ENCODE data around the gene THSD7B.

The THSD7B gene

GRCh38 chr2:136764452-136765255 is 691 bp upstream of the THSD7B start:
- peak overlapping the region in 1 of 2 donors; percentile 79 for H3K4me3 ChIP-seq (ENCODE audit: low read depth in 1 of 2, low read length in 2 of 2)
- H3K9me3 ChIP-seq (ENCODE audit: control insufficient read depth in 1 of 2, low read length in 2 of 2) = no peaks in the 10 kb centered on the region
- peaks cover 0 to 25% of the 10 kb centered on the region in 2 donors for H3K4me1 ChIP-seq (ENCODE audit: control insufficient read depth in 1 of 2, insufficient read depth in 2 of 2, low read length in 2 of 2)
- H3K27me3 ChIP-seq (ENCODE audit: low read depth, low read length) = no peaks in the 10 kb centered on the region
- H3K27ac ChIP-seq (ENCODE audit: low read length) = no peak overlapping the region
- no peaks in the 10 kb centered on the region for H3K36me3 ChIP-seq (ENCODE audit: control insufficient read depth in 1 of 2, insufficient read depth in 2 of 2, low read length in 2 of 2)

- Histone ChIP-seq H3K36me3 (ENCODE audit: control insufficient read depth in 1 of 2, insufficient read depth in 2 of 2, low read length in 2 of 2) (no peaks in the 10 kb centered on the region), H3K4me3 (ENCODE audit: low read depth in 1 of 2, low read length in 2 of 2) (peak overlapping the region; percentile 27 to 79), H3K4me1 (ENCODE audit: control insufficient read depth in 1 of 2, insufficient read depth in 2 of 2, low read length in 2 of 2) (peaks cover 0 to 25% of the 10 kb centered on the region in 2 donors), H3K27me3 (ENCODE audit: low read depth, low read length) (no peaks in the 10 kb centered on the region), H3K27ac (ENCODE audit: low read length) (no peak overlapping the region), H3K9me3 (ENCODE audit: control insufficient read depth in 1 of 2, low read length in 2 of 2) (no peaks in the 10 kb centered on the region)
Measured at GRCh38 chr2:136766073-136766404, 694 bp downstream of the THSD7B start.

- Histone ChIP-seq H3K9me3 (ENCODE audit: control insufficient read depth in 1 of 2, low read length in 2 of 2) (no peaks in the 10 kb centered on the region), H3K4me3 (ENCODE audit: low read depth in 1 of 2, low read length in 2 of 2) (no peak overlapping the region), H3K36me3 (ENCODE audit: control insufficient read depth in 1 of 2, insufficient read depth in 2 of 2, low read length in 2 of 2) (no peaks in the 10 kb centered on the region), H3K27me3 (ENCODE audit: low read depth, low read length) (no peaks in the 10 kb centered on the region), H3K27ac (ENCODE audit: low read length) (no peak overlapping the region), H3K4me1 (ENCODE audit: control insufficient read depth in 1 of 2, insufficient read depth in 2 of 2, low read length in 2 of 2) (peaks cover 0 to 25% of the 10 kb centered on the region in 2 donors)
Measured at GRCh38 chr2:136767030-136767429, 1.7 kb downstream of the THSD7B start.

- H3K36me3 ChIP-seq (ENCODE audit: control insufficient read depth in 1 of 2, insufficient read depth in 2 of 2, low read length in 2 of 2) = no peaks in the 10 kb centered on the region
- H3K4me3 ChIP-seq (ENCODE audit: low read depth in 1 of 2, low read length in 2 of 2) = no peak overlapping the region
- no peak overlapping the region for H3K27ac ChIP-seq (ENCODE audit: low read length)
- no peaks in the 10 kb centered on the region for H3K9me3 ChIP-seq (ENCODE audit: control insufficient read depth in 1 of 2, low read length in 2 of 2)
- H3K4me1 ChIP-seq (ENCODE audit: control insufficient read depth in 1 of 2, insufficient read depth in 2 of 2, low read length in 2 of 2) = peaks cover 0 to 19% of the 10 kb centered on the region in 2 donors
- H3K27me3 ChIP-seq (ENCODE audit: low read depth, low read length) = no peaks in the 10 kb centered on the region
Measured at GRCh38 chr2:136769871-136770270, 4.5 kb downstream of the THSD7B start.

- H3K27me3 ChIP-seq (ENCODE audit: low read depth, low read length) = no peaks in the 10 kb centered on the region
- no peaks in the 10 kb centered on the region for H3K9me3 ChIP-seq (ENCODE audit: control insufficient read depth in 1 of 2, low read length in 2 of 2)
- H3K4me1 ChIP-seq (ENCODE audit: control insufficient read depth in 1 of 2, insufficient read depth in 2 of 2, low read length in 2 of 2) = peaks cover 0 to 14% of the 10 kb centered on the region in 2 donors
- H3K27ac ChIP-seq (ENCODE audit: low read length) = no peak overlapping the region
- H3K4me3 ChIP-seq (ENCODE audit: low read depth in 1 of 2, low read length in 2 of 2) = no peak overlapping the region
- H3K36me3 ChIP-seq (ENCODE audit: control insufficient read depth in 1 of 2, insufficient read depth in 2 of 2, low read length in 2 of 2) = no peaks in the 10 kb centered on the region
Measured at GRCh38 chr2:136770384-136770783, 5.0 kb downstream of the THSD7B start.

- no peak overlapping the region for H3K27ac ChIP-seq (ENCODE audit: low read length)
- no peaks in the 10 kb centered on the region for H3K4me1 ChIP-seq (ENCODE audit: control insufficient read depth in 1 of 2, insufficient read depth in 2 of 2, low read length in 2 of 2)
- H3K36me3 ChIP-seq (ENCODE audit: control insufficient read depth in 1 of 2, insufficient read depth in 2 of 2, low read length in 2 of 2) = no peaks in the 10 kb centered on the region
- H3K4me3 ChIP-seq (ENCODE audit: low read depth in 1 of 2, low read length in 2 of 2) = no peak overlapping the region
- no peaks in the 10 kb centered on the region for H3K9me3 ChIP-seq (ENCODE audit: control insufficient read depth in 1 of 2, low read length in 2 of 2)
- no peaks in the 10 kb centered on the region for H3K27me3 ChIP-seq (ENCODE audit: low read depth, low read length)
Measured at GRCh38 chr2:136777391-136777790, 12.0 kb downstream of the THSD7B start.

- Histone ChIP-seq H3K36me3 (ENCODE audit: control insufficient read depth in 1 of 2, insufficient read depth in 2 of 2, low read length in 2 of 2) (no peaks in the 10 kb centered on the region), H3K4me3 (ENCODE audit: low read depth in 1 of 2, low read length in 2 of 2) (no peak overlapping the region), H3K27ac (ENCODE audit: low read length) (no peak overlapping the region), H3K27me3 (ENCODE audit: low read depth, low read length) (no peaks in the 10 kb centered on the region), H3K4me1 (ENCODE audit: control insufficient read depth in 1 of 2, insufficient read depth in 2 of 2, low read length in 2 of 2) (no peaks in the 10 kb centered on the region), H3K9me3 (ENCODE audit: control insufficient read depth in 1 of 2, low read length in 2 of 2) (no peaks in the 10 kb centered on the region)
Measured at GRCh38 chr2:136783856-136784255, 18.5 kb downstream of the THSD7B start.

GRCh38 chr2:136785215-136785614 is 19.9 kb downstream of the THSD7B start:
- Histone ChIP-seq H3K4me3 (ENCODE audit: low read depth in 1 of 2, low read length in 2 of 2) (no peak overlapping the region), H3K27ac (ENCODE audit: low read length) (no peak overlapping the region), H3K36me3 (ENCODE audit: control insufficient read depth in 1 of 2, insufficient read depth in 2 of 2, low read length in 2 of 2) (no peaks in the 10 kb centered on the region), H3K4me1 (ENCODE audit: control insufficient read depth in 1 of 2, insufficient read depth in 2 of 2, low read length in 2 of 2) (no peaks in the 10 kb centered on the region), H3K27me3 (ENCODE audit: low read depth, low read length) (no peaks in the 10 kb centered on the region), H3K9me3 (ENCODE audit: control insufficient read depth in 1 of 2, low read length in 2 of 2) (no peaks in the 10 kb centered on the region)

GRCh38 chr2:136787970-136788369 is 22.6 kb downstream of the THSD7B start:
- Histone ChIP-seq H3K27ac (ENCODE audit: low read length) (no peak overlapping the region), H3K36me3 (ENCODE audit: control insufficient read depth in 1 of 2, insufficient read depth in 2 of 2, low read length in 2 of 2) (no peaks in the 10 kb centered on the region), H3K9me3 (ENCODE audit: control insufficient read depth in 1 of 2, low read length in 2 of 2) (no peaks in the 10 kb centered on the region), H3K4me1 (ENCODE audit: control insufficient read depth in 1 of 2, insufficient read depth in 2 of 2, low read length in 2 of 2) (no peaks in the 10 kb centered on the region), H3K27me3 (ENCODE audit: low read depth, low read length) (no peaks in the 10 kb centered on the region), H3K4me3 (ENCODE audit: low read depth in 1 of 2, low read length in 2 of 2) (no peak overlapping the region)

- no peaks in the 10 kb centered on the region for H3K4me1 ChIP-seq (ENCODE audit: control insufficient read depth in 1 of 2, insufficient read depth in 2 of 2, low read length in 2 of 2)
- no peaks in the 10 kb centered on the region for H3K27me3 ChIP-seq (ENCODE audit: low read depth, low read length)
- H3K27ac ChIP-seq (ENCODE audit: low read length) = no peak overlapping the region
- H3K9me3 ChIP-seq (ENCODE audit: control insufficient read depth in 1 of 2, low read length in 2 of 2) = no peaks in the 10 kb centered on the region
- H3K36me3 ChIP-seq (ENCODE audit: control insufficient read depth in 1 of 2, insufficient read depth in 2 of 2, low read length in 2 of 2) = no peaks in the 10 kb centered on the region
- no peak overlapping the region for H3K4me3 ChIP-seq (ENCODE audit: low read depth in 1 of 2, low read length in 2 of 2)
Measured at GRCh38 chr2:136796339-136796738, 31.0 kb downstream of the THSD7B start.

- no peaks in the 10 kb centered on the region for H3K9me3 ChIP-seq (ENCODE audit: control insufficient read depth in 1 of 2, low read length in 2 of 2)
- H3K36me3 ChIP-seq (ENCODE audit: control insufficient read depth in 1 of 2, insufficient read depth in 2 of 2, low read length in 2 of 2) = no peaks in the 10 kb centered on the region
- H3K27me3 ChIP-seq (ENCODE audit: low read depth, low read length) = no peaks in the 10 kb centered on the region
- H3K4me3 ChIP-seq (ENCODE audit: low read depth in 1 of 2, low read length in 2 of 2) = no peak overlapping the region
- H3K27ac ChIP-seq (ENCODE audit: low read length) = no peak overlapping the region
- no peaks in the 10 kb centered on the region for H3K4me1 ChIP-seq (ENCODE audit: control insufficient read depth in 1 of 2, insufficient read depth in 2 of 2, low read length in 2 of 2)
Measured at GRCh38 chr2:136798766-136799165, 33.4 kb downstream of the THSD7B start.

- Histone ChIP-seq H3K4me1 (ENCODE audit: control insufficient read depth in 1 of 2, insufficient read depth in 2 of 2, low read length in 2 of 2) (no peaks in the 10 kb centered on the region), H3K9me3 (ENCODE audit: control insufficient read depth in 1 of 2, low read length in 2 of 2) (peaks cover 0 to 6% of the 10 kb centered on the region in 2 donors), H3K27ac (ENCODE audit: low read length) (no peak overlapping the region), H3K4me3 (ENCODE audit: low read depth in 1 of 2, low read length in 2 of 2) (no peak overlapping the region), H3K36me3 (ENCODE audit: control insufficient read depth in 1 of 2, insufficient read depth in 2 of 2, low read length in 2 of 2) (no peaks in the 10 kb centered on the region), H3K27me3 (ENCODE audit: low read depth, low read length) (no peaks in the 10 kb centered on the region)
Measured at GRCh38 chr2:136801661-136802060, 36.3 kb downstream of the THSD7B start.

Data from muscle layer of duodenum (tissue), 2 donors.